Bone marrow (tissue), 2 donors: Measurements from ENCODE around the gene KCNQ4.

ENCODE experiments used
- DNase-seq, 2 donors: peaks; one replicate each; lab custom pipeline; 2025; lab: John Stamatoyannopoulos, UW

Gene KCNQ4

DNA sequence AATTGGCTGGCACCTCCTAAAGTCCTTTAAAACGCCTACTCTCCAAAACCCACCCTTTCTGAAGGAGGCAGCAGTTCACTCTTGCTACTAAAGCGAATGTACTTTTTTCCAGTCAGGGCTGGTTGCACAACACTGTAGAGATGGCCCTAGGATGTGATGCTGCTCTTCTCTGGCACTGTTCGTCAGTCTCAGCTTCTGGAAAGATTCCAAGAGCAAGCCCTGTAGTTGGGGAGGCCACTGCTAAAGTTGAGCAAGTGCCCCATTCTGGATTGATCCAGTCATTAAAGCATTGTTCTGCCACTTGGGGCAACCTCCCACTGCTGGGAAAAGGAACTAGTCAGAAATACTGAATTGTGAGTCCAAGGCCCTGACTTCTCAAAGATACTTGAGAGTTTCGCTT, 28.5 kb upstream of the KCNQ4 start:
- no peak for DNase-seq

DNA sequence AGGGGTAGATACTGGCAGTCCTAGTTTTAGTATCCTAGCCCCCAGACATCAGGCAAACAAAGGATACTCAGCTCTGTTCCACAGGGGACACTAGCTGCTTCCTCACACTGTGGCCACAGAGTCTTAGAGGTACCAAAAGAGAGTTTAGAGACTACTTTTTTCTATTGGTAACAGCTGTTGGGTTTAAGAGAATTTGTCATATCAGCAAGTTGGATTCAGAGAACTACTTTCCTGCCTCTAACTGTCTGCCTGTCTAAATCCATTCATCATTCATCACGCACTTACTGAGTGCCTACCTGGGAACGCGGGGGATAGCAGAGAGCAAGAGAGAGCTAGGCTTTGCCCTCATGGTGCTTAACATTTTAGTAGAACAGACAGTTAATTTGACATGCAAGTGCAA, 27.1 kb upstream of the KCNQ4 start:
- no peak for DNase-seq

DNA sequence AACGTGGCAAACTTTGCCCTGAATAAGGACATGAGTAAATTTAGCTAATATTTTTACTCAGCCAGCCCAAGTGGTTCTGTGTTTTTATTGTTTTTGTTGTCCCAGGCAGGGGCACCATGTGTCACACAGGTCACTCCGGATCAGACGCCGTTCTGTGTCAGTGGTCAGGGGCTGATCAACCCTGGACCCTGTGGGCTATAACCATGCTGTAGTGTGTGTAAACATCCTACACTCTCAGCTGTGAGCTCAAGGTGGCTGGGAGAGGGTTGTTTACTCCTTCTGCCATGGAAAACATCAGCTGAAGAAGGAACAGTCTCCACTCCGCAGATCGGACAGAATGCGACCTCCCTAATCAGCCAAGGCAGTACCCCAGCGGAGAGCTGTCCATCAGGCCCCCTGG, 26.5 kb upstream of the KCNQ4 start:
- no peak for DNase-seq

DNA sequence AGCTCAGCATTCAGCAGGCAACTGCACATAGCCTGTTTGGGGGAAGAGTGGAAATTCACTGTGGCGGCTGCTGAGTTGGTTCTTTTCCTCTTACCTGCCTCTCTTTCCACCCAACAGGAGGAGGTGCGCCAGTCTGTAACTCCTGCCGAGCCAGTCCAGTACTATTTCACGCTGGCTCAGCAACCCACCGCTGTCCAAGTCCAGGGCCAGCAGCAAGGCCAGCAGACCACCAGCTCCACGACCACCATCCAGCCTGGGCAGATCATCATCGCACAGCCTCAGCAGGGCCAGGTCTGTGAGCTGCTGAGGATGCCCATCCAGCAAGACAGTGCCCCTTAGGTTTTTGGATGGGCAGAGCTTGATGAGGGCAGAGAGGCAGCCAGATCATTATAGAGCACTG, 25.6 kb upstream of the KCNQ4 start:
- DNase-seq: no peak

DNA sequence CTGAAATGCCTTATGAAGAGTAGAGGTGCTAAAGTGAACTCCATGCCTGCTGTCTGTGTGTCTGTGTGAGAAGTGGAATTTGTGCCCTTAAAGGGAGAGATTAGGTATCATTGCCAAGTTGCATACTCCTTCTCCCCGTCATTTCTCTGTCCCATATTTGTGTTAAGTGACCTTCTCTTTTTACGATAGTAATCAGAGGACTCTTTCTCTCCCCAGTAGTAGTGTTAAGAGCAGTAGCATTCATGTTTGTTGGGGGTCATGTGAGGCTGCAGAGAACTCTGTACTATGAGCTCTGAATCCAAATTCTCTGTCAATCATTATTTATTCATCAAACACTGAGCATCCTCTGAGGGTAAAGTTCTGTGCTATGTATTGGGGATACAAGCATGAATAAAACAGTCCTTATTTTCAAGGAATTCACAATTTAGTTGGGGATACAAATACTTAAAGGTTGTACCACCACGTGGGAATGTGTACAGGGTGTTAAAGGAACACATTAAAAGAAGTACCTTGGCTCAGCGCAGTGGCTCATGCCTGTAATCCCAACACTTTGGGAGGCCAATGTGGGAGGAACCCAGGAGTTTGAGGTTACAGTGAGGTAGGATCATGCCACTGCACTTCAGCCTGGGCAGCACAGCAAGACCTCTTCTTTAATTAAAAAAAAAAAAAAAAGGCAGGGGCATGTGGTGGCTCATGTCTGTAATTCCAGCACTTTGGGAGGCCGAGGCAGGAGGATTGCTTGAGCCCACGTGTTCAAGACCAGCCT, 24.8 kb upstream of the KCNQ4 start:
- DNase-seq: no peak

DNA sequence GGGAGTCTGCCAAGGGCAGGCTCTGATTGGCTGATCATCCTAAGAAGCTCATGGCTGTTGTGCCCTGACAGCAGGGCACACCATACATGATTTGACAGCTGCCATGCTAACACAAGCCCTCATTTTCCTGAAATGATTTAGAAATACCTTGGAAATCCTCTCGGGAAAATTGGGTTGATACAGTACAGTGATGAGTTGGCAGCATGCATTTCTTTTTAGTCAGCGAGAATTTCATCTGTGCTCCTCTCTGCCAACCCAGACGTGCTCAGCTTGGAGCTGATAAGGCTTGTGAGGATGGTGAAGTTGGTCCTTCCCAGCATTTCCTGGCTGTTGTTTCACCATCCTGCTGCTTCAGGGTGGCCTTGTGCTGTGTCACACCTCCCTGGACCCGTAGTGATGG, 22.6 kb upstream of the KCNQ4 start:
- no peak for DNase-seq

DNA sequence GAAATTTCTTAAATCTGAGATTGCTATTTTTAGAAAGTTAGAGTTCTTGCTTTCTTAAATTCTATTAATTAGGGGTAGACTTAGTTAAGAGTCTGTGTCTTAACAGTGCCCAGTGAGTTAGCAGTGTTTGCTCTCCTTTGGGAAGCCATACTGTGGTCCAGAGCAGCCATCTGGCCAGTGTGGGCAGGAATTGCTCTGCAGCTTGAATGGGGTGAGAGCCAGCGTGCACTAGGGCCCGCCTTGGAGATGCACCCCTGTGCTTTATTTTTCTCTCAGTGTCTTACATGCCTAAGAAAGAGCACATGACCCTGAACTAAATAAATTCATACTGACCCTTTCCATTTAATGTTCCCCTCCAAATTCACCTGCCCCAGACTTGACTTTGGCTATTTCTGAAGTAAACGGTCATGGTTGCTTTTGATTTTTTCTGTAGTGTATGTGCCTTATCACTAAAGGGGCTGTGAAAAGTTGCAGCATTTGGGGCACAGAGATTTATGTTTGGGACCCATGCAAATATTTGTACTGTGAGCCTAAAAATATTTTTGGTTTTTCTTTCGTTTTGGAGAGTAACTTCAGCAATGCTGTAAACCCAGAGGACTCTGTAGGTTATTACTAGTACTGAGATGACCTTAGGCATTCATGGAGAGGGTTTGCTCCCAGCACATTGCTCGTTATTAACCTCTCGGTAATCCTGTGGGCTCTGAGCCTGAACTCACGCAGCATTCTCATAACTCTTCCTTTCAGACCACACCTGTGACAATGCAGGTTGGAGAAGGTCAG, 21.3 kb upstream of the KCNQ4 start:
- DNase-seq: no peak

DNA sequence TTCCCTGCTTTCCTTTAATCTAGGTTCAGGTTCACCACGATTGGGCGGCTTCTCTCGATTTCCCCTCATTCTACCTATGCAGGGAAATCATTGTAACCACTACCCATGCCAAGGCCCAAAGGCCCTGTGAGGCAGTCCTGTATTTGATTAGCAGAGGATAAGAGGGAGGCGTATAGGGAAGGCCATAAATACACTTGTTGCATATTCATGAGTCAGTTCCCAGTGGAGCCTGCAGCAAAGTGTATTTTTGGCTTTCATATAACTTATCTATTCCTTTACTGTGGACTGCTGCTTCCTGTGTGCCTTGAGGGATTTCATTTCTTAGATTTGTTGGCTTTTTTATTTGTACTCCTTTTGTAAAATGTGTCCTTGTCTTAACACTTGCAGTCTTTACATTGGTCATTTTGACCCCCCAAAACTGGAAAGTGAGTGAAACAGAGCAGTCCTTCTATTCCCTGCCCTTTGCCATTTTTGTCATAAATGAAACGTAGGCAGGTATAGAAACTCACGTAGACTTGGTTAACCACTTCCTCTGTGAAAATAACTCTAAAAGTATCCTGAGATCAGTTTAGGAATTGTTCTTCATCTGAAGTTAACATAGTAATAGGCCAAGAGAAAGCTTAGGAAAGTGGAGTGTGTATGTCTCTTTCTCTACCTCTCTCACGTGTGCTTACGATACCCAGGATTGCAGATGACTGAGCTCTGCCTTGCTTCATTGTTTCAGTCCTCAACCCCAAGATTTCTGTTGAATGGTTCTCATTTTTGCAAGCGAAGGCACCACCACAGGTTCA, 19.6 kb upstream of the KCNQ4 start:
- DNase-seq: no peak

DNA sequence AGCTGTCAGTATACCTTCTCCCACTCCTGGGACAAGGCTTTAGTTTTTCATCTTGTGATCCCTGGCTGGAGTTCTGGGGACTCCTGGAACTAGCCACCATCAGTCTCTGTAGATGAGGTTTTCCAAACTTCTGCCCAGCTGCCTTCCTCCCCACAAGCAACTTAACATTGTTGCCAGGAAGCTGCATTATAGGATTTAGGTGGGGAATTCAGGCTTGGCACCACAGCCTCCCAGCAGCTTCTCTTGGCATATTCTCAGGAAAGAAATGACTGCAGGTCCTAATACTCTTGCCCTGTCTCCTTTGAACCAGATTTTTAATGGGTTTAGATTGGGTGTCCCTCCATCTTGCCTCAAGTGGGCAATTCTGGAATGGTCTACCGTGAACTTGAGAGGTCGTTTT, 18.6 kb upstream of the KCNQ4 start:
- no peak for DNase-seq

DNA sequence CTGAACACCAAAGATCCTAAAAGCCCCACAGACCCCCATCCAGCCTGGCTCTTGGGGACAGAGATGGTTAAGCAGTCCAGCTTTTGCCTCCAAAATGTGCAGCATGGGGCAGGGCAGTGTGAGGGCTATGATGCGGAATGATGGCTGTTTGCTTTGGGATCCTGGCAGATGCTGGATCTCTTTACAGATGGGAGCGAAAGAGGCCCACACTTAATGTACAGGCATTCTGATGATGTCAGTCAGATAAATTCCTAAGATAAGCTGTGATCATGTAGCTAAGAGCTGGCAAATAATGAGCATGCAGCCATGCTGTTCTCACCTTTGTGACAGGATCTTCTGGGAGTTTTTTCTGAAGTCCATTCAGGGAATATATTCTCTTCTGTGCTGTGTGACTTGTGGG, 17.6 kb upstream of the KCNQ4 start:
- DNase-seq: no peak

DNA sequence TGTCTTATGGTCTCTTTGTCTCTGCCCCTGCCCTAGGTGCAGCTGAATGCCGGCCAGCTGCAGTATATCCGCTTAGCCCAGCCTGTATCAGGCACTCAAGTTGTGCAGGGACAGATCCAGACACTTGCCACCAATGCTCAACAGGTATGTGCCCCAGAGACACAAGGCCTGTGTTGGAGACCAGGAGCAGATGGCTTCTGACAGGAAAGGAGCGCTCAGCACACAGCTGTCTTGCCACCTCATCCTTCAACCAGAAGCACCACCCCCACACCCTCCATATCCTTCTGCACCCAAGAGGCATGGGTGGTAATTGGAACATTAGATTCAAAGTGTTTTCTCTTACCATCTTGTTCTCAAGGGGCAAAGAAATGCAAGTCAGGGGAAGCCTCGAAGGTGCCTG, 17.0 kb upstream of the KCNQ4 start:
- DNase-seq: no peak

DNA sequence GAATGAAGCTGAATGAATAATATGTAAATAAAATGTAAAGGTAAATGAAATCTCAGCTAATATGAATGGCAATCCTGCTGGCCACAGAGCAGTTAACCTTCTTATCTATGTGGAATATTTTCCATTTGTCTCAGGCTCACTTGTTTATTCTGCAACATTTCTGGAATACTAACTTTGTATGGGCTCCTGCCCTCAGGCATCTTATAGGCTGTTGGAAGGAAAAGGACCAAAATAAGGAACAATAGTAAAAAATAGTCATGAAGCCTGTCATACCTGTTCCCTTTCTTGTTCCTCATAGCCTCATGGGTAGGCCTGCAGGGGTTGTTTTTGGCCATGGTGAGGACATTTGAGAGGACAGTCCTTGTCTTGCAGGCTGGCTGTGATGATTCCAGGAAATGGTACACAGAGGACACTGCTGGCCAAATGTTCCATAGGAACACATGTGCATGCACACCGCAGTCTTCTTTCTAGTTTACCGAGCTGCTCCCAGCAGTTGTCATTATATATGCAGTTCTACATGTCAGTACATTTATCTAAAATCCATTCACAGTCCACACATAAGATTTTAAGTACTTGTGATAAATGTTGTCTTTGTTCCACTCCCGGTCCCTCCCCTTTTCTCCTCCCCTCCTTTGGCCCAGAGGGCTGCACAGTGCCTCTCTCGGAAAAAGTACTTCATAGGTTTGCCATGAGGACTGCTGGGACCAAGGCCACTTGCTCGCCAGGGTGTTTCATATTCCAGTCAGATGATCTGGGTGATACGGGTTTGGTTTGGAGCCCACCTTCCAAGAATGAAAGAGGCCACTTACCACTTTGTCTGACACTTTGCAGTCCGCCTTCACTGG, 15.2 kb upstream of the KCNQ4 start:
- no peak for DNase-seq

DNA sequence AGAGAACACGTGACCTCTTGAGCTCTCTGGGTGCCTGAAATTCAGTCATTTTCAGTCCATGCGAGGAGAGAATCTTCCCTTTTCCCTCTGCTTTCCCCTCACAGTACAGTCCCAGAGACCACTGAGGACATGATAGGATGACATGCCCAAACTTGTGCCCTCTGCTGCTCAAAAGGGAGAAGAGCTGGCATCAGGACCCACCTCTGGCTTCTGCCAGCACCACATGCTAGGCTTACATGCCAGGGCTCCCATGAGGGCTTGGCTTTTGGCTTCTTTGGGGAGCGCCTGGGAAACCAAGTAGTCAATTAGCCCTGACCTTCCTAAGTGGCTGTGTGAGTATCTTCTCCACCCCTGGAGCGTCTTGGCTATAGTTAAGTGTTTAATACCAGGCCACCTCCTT, 13.8 kb upstream of the KCNQ4 start:
- no peak for DNase-seq

DNA sequence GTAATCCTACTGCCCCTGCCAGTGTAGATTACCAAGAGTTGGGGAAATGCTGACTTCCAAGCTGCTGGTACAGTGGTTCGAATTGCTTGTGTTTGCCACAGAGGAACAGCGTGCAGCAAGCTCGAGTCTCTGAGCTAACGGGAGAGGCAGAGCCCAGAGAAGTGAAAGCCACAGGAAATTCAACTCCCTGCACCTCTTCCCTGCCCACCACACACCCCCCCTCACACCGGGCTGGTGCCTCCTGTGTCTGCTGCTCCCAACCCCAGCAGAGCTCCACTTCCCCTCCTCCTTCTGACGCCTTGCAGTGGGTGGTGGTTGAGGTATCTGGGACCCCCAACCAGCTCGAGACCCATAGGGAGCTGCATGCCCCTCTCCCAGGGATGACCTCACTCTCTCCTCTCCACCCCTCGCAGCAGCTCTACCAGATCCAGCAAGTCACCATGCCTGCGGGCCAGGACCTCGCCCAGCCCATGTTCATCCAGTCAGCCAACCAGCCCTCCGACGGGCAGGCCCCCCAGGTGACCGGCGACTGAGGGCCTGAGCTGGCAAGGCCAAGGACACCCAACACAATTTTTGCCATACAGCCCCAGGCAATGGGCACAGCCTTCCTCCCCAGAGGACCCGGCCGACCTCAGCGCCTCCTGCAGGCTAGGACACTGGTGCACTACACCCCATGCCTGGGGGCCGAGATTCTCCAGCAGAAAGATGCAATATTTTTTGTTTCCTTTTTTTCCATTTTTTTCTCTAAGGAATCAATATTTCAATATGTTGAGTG, 13.1 kb upstream of the KCNQ4 start:
- DNase-seq: no peak

DNA sequence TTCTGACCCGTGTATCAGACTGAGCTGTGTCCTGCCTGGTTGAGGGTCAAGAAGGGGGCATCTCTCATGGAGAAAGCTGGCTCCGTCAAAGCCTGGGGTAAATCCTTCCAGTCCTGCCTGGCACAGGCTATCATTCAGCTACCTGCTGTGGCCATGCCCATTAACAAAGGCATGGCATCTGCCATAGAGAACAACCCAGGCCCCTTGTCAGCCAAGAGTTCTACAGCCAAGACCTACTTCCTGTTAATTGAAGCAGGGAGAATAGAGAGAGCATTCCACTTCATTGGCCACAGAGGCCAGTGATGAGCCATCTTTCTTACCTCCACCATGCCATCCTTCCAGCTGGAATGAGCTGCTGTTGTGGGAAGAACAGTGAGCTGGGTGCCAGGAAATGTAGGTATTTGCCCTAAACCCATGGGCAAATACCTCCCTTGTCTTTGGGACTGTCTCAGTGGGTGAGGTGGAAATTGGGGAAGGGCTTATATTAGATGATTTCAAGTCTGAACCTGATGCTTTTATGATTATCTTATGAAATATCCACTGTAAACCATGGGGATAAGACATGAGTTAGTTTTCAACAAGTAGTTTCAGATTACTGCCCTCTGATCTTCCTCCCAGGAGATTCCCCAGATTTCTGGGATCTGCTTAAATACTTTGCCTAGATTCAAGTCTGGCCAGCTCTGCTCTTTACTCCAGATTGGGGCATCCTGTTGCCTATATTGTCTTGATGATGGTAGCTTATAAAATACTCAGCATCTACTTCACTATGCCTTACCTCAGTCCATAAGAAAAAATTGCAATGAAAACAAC, 11.2 kb upstream of the KCNQ4 start:
- DNase-seq: no peak

DNA sequence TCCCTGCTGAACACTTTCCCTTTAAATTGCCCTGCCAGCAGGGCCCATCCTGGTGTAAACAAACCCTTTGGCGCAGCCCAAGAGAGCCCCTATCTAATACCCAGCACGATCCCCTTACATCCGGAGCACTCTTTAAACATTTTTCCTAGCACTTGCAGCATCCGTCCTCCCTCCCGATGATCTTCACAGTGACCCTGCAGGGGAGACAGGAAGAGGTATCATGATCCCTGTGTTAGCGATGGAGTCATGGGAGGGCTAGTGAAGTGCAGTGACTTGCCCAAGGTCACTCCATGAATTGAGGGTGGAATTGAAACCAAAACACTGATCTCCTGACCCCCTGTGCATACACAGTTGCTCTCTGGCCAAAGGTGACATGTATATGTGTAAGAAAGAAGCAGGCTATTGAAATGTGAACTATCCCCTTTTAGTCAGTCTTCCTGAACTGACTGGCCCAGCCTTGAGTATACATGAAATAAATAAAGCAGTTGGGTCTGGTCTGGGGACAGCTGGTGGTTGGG, 9.8 kb upstream of the KCNQ4 start:
- no peak for DNase-seq

DNA sequence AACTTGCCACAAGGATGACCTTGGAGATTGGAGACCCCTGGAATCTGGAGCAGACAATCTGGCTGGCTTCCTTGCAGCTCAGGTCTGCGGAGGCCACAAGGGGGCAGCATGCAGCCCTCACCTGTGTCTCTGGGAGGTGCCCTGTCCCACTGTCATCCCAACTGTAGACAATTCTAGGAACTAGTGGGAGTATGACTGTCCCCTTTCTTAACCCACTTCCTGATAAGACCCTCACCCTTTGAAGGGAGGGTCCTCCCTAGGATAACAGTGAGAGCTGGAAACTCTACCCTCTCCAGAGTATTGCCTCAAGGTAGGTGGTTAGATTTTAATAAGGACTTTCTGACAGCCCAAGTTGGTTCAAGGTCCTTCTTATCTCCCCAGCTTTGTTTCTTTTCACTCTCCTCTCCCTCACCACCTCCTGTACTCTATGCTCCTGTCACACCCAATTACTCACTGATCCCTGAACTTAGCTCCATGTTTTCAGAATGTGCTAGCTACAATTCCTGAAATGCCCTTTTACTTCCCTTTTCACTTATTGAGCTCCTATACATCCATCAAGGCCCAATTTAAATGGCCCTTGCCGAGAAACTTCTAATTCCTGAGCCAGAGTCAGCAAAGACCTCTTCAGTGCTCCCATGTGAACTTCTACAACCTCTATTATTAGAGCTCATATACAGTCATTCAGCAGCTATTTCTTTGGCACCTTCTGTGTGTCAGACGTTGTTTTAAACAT, 9.2 kb upstream of the KCNQ4 start:
- DNase-seq: peak in 1 of 2 donors; percentile 18

DNA sequence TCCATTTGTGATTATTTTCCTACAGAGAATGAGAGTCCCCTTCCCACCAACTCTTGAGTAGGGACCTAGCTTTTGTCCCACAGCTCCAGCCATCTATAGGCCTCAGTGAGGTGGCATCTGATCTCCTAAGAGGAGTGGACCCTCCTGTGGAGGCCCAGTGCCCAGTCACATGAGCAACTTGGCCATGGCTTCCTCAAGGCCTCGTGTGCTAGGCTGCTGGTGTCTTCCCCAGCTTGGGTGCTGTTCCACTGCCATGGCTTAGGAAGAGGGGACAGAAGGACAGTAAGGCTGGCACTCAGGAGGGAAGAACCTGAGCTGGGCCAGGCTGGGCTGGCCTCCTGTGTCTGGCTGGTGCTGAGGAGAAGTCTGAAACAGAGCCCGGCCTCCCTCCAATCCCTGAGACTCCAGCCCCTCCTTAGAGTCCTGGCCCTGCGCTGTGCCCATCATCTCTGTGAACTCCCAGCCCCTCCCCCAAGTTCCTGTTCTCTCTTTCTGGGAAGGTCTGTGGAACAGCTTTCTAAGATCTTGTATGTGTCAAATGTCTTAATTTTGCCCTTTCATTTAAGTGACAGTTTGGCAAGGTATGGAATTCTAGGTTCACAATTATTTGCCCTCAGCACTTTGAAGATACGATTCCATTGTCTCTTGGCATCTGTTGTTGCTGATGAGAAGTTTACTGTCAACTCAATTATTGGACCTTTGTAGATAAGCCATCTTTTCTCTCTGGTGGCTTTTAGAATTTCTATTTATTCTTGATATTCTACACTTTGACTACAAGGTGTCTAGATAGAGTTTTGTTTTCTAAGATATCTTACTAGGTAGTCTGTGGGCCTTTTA, 7.1 kb upstream of the KCNQ4 start:
- DNase-seq: no peak
